SK-N-SH (cell line): ENCODE data around the gene MEG3. TPM values are rescaled to one million over a fixed set of nuclear protein-coding genes. Genes with fewer than 3 reads are reported as not detected.

Experiments
- CTCF ChIA-PET: fragments of 300-600, 350-600 bp; formaldehyde crosslinking; extraction: SDS; loops from one replicate; lab custom pipeline; 2021; lab: Yijun Ruan, JAX
- POLR2A ChIA-PET: fragments of 350-600 bp; sonication (Branson Sonifier 250); formaldehyde crosslinking; extraction: SDS; loops from one replicate; lab custom pipeline; 2020; ENCODE audit warnings: antibody characterized with exemption, inconsistent platforms; lab: Yijun Ruan, JAX
- DNase-seq: peaks from one replicate; pipeline ENCODE4 v3.0.0; 2012
- H2AFZ ChIP-seq: fragments of 200-600 bp; sonication (generic); 2 replicates; pipeline ENCODE4 v1.8.1; 2016; ENCODE audit warnings: antibody characterized with exemption, mild to moderate bottlenecking, low read depth
- H3F3A ChIP-seq: fragments of 200-600 bp; sonication (generic); replicated peaks from 2 replicates; pipeline ENCODE3; 2016; ENCODE audit warnings: antibody characterized with exemption, mild to moderate bottlenecking; ENCODE audit not compliant: insufficient read depth
- H3K27ac ChIP-seq, 2 experiments: fragments of 200-500 bp in 1 of 2; fragments of 200-600 bp in 1 of 2; sonication (Bioruptor generic) in 1 of 2; sonication (generic), shearing (Covaris generic) in 1 of 2; 2 replicates each; pipeline versions ENCODE4 v1.5.1 to v1.6.1; 2014 to 2016; ENCODE audit warnings: low read depth in 2 of 2, inconsistent platforms in 1 of 2, low read length in 1 of 2, mild to moderate bottlenecking in 1 of 2, mixed read lengths in 1 of 2
- H3K27me3 ChIP-seq: fragments of 200-600 bp; sonication (generic), shearing (Covaris generic); 2 replicates; pipeline ENCODE4 v1.6.1; 2016; ENCODE audit warnings: mixed run types; ENCODE audit not compliant: insufficient read depth
- H3K36me3 ChIP-seq, 2 experiments: fragments of 200-500 bp in 1 of 2; fragments of 200-600 bp in 1 of 2; sonication (Bioruptor generic) in 1 of 2; sonication (generic) in 1 of 2; replicated peaks in 1 of 2; 2 replicates each; pipeline versions ENCODE3 to v1.5.1; 2014 to 2016; ENCODE audit warnings: low read length in 1 of 2, mild to moderate bottlenecking in 1 of 2; ENCODE audit not compliant: insufficient read depth in 2 of 2, control insufficient read depth in 1 of 2
- H3K4me1 ChIP-seq, 2 experiments: fragments of 200-500 bp in 1 of 2; fragments of 200-600 bp in 1 of 2; sonication (Bioruptor generic) in 1 of 2; sonication (generic), shearing (Covaris generic) in 1 of 2; 2 replicates each; pipeline versions ENCODE4 v1.5.1 to v1.6.1; 2014 to 2016; ENCODE audit warnings: low read depth in 1 of 2, low read length in 1 of 2, mixed run types in 1 of 2; ENCODE audit not compliant: insufficient read depth in 2 of 2, control insufficient read depth in 1 of 2
- H3K4me2 ChIP-seq: fragments of 200-600 bp; sonication (generic), shearing (Covaris generic); 2 replicates; pipeline ENCODE4 v1.6.1; 2017; ENCODE audit warnings: mixed run types
- H3K4me3 ChIP-seq, 2 experiments: fragments of 200-500 bp in 1 of 2; fragments of 200-600 bp in 1 of 2; sonication (Bioruptor generic) in 1 of 2; sonication (generic), shearing (Covaris generic) in 1 of 2; 2 replicates each; pipeline versions ENCODE4 v1.5.1 to v1.8.1; 2014 to 2016; ENCODE audit warnings: low read depth in 2 of 2, inconsistent platforms in 1 of 2, low read length in 1 of 2, mild to moderate bottlenecking in 1 of 2, mixed read lengths in 1 of 2, moderate library complexity in 1 of 2
- H3K79me2 ChIP-seq: fragments of 200-600 bp; sonication (generic); 2 replicates; pipeline ENCODE4 v1.8.1; 2017; ENCODE audit warnings: mild to moderate bottlenecking; ENCODE audit not compliant: insufficient read depth
- H3K9ac ChIP-seq: fragments of 200-600 bp; sonication (generic); 2 replicates; pipeline ENCODE4 v1.6.1; 2017; ENCODE audit warnings: mixed run types
- H3K9me2 ChIP-seq: fragments of 200-600 bp; sonication (generic); 2 replicates; pipeline ENCODE4 v1.6.1; 2017; ENCODE audit warnings: mixed run types
- H3K9me3 ChIP-seq: fragments of 200-600 bp; sonication (generic); 2 replicates; pipeline ENCODE4 v1.6.1; 2017; ENCODE audit warnings: mixed run types, mild to moderate bottlenecking, moderate library complexity
- H4K20me1 ChIP-seq: fragments of 200-600 bp; sonication (generic); 2 replicates; pipeline ENCODE4 v1.6.1; 2017; ENCODE audit warnings: mild to moderate bottlenecking, mixed run types; ENCODE audit not compliant: insufficient read depth
- ELF1 ChIP-seq: IDR thresholded peaks from 2 replicates; pipeline ENCODE4 v1.4.0; 2012
- EP300 ChIP-seq, 2 experiments: IDR thresholded peaks; 2 replicates each; pipeline versions ENCODE4 v1.4.0 to v1.6.1; 2012; ENCODE audit warnings: borderline replicate concordance in 1 of 2, low read depth in 1 of 2, low read length in 1 of 2
- FOSL2 ChIP-seq: IDR thresholded peaks from 2 replicates; pipeline ENCODE4 v1.4.0; 2012; ENCODE audit warnings: low read depth, mild to moderate bottlenecking, moderate library complexity, borderline replicate concordance
- FOXJ3 ChIP-seq: sonication (generic); formaldehyde crosslinking; IDR thresholded peaks from 2 replicates; pipeline ENCODE4 v1.5.1; 2020; ENCODE audit warnings: mild to moderate bottlenecking, missing genetic modification reagents
- MXI1 ChIP-seq: IDR thresholded peaks from 2 replicates; pipeline ENCODE4 v1.6.1; 2012; ENCODE audit warnings: mild to moderate bottlenecking, low read depth, low read length, improper control_type of control experiment
- NRF1 ChIP-seq: IDR thresholded peaks from 2 replicates; pipeline ENCODE4 v1.6.1; 2012; ENCODE audit warnings: low read depth, mild to moderate bottlenecking, low read length
- POLR2AphosphoS5 ChIP-seq: IDR thresholded peaks from 2 replicates; pipeline ENCODE4 v1.6.1; 2012; ENCODE audit warnings: low read depth, low read length
- RCOR1 ChIP-seq: fragments of 150-350 bp; IDR thresholded peaks from 2 replicates; pipeline ENCODE4 v1.6.1; 2017; ENCODE audit warnings: antibody characterized with exemption, low read length
- RFX5 ChIP-seq: IDR thresholded peaks from 2 replicates; pipeline ENCODE4 v1.6.1; 2012; ENCODE audit warnings: mild to moderate bottlenecking, improper control_type of control experiment, low read length
- SIN3A ChIP-seq: IDR thresholded peaks from 2 replicates; pipeline ENCODE4 v1.6.1; 2012; ENCODE audit warnings: low read depth, mild to moderate bottlenecking, low read length, moderate library complexity, borderline replicate concordance
- SMC3 ChIP-seq: IDR thresholded peaks from 2 replicates; pipeline ENCODE4 v1.6.1; 2012; ENCODE audit warnings: low read depth, low read length, improper control_type of control experiment
- TAF1 ChIP-seq: IDR thresholded peaks from 2 replicates; pipeline ENCODE4 v1.6.1; 2012; ENCODE audit warnings: low read depth, mild to moderate bottlenecking, low read length, moderate library complexity, borderline replicate concordance
- TEAD4 ChIP-seq: IDR thresholded peaks from 2 replicates; pipeline ENCODE4 v1.4.0; 2012; ENCODE audit warnings: mild to moderate bottlenecking, borderline replicate concordance; ENCODE audit not compliant: insufficient read depth
- YY1 ChIP-seq: IDR thresholded peaks from 2 replicates; pipeline ENCODE4 v1.4.0; 2012; ENCODE audit warnings: low read depth, mild to moderate bottlenecking
- WGBS: methylation state at CpG from one replicate; pipeline ENCODE4 v1.1.6; 2017; ENCODE audit warnings: low lambda C conversion rate; 5-methylcytosine and 5-hydroxymethylcytosine counted together
- polyA plus RNA-seq, 3 experiments: library from polyadenylated mRNA; depleted of rRNA; stranded (reverse); fragments of >200 nt; gene quantifications; 2 replicates each; pipeline ENCODE4 v1.2.3, GENCODE V29; 2012
- TF ChIP-seq, protein P1 (sequence below): IDR thresholded peaks from 2 replicates; pipeline ENCODE4 v1.4.0; 2012; ENCODE audit warnings: low read depth, borderline replicate concordance
- TF ChIP-seq, protein P2 (sequence below): IDR thresholded peaks from 2 replicates; pipeline ENCODE4 v1.4.0; 2012; ENCODE audit warnings: low read depth, borderline replicate concordance
- TF ChIP-seq, protein P3 (sequence below): fragments of 150-350 bp; IDR thresholded peaks from 2 replicates; pipeline ENCODE4 v1.6.1; 2017; ENCODE audit warnings: antibody characterized with exemption, low read length, low read depth, borderline replicate concordance
- TF ChIP-seq, protein P4 (sequence below): fragments of 200-600 bp; sonication (generic); IDR thresholded peaks from 2 replicates; pipeline ENCODE4 v1.6.1; 2017; ENCODE audit warnings: antibody characterized with exemption, mild to moderate bottlenecking, moderate library complexity
- TF ChIP-seq, protein P5 (sequence below): IDR thresholded peaks from 2 replicates; pipeline ENCODE4; 2012

The MEG3 gene
- polyA plus RNA-seq, 1 of the 3 experiments (the other 2 are of a cell fraction), result not detected

DNA sequence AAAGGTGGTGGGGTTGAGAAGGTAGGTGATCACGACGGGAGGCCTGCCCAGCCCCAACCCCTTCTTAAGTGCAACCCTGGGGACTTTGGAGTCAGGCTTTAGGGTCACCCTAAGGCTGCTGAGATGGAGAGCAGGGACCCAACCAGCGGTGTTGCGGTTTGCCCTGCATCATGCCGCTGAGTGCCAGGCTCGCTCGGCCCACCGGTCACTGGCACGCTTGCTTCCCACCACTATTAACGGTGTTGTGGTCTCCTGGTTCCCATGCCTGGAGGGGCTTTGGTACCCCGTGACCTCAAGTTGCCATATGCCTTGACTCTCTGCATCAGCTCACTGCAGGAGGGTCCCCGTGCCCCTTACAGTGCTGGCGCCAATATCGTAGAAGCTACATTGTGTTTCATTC is 18.4 kb upstream of the MEG3 start:
- H3F3A ChIP-seq, result no peaks in the 10 kb centered on the region
- no peak overlapping the region for H3K4me2 ChIP-seq
- WGBS, result 69% methylated on average over 7 of the region's 14 CpGs
- no peaks in the 10 kb centered on the region for H3K9me2 ChIP-seq
- H2AFZ ChIP-seq, result no peak overlapping the region
- no peaks in the 10 kb centered on the region for H3K36me3 ChIP-seq
- no peaks in the 10 kb centered on the region for H3K9me3 ChIP-seq
- no peak overlapping the region for H3K27ac ChIP-seq
- no peaks in the 10 kb centered on the region for H3K4me1 ChIP-seq
- no peaks in the 10 kb centered on the region for H3K27me3 ChIP-seq
- POLR2A ChIA-PET, result no interaction called here
- H4K20me1 ChIP-seq, result no peaks in the 10 kb centered on the region
- no peak for DNase-seq
- CTCF ChIA-PET, result no interaction called here
- no peak for TF ChIP-seq TEAD4
- no peak for TF ChIP-seq RCOR1
- no peak for TF ChIP-seq FOXJ3
- no peak for TF ChIP-seq FOSL2
- TF ChIP-seq SIN3A, result no peak
- TF ChIP-seq MXI1, result no peak
- no peak for TF ChIP-seq EP300 (IDR thresholded peaks at IDR 0.05; ENCODE audit: borderline replicate concordance in 1 of 2, low read depth in 1 of 2, low read length in 1 of 2)
- TF ChIP-seq YY1, result no peak
- no peak for TF ChIP-seq POLR2AphosphoS5
- no peak for TF ChIP-seq RFX5
- TF ChIP-seq, protein P1, sequence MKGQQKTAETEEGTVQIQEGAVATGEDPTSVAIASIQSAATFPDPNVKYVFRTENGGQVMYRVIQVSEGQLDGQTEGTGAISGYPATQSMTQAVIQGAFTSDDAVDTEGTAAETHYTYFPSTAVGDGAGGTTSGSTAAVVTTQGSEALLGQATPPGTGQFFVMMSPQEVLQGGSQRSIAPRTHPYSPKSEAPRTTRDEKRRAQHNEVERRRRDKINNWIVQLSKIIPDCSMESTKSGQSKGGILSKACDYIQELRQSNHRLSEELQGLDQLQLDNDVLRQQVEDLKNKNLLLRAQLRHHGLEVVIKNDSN, result no peak
- TF ChIP-seq, protein P2, sequence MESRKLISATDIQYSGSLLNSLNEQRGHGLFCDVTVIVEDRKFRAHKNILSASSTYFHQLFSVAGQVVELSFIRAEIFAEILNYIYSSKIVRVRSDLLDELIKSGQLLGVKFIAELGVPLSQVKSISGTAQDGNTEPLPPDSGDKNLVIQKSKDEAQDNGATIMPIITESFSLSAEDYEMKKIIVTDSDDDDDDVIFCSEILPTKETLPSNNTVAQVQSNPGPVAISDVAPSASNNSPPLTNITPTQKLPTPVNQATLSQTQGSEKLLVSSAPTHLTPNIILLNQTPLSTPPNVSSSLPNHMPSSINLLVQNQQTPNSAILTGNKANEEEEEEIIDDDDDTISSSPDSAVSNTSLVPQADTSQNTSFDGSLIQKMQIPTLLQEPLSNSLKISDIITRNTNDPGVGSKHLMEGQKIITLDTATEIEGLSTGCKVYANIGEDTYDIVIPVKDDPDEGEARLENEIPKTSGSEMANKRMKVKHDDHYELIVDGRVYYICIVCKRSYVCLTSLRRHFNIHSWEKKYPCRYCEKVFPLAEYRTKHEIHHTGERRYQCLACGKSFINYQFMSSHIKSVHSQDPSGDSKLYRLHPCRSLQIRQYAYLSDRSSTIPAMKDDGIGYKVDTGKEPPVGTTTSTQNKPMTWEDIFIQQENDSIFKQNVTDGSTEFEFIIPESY, result no peak
- TF ChIP-seq, protein P3, sequence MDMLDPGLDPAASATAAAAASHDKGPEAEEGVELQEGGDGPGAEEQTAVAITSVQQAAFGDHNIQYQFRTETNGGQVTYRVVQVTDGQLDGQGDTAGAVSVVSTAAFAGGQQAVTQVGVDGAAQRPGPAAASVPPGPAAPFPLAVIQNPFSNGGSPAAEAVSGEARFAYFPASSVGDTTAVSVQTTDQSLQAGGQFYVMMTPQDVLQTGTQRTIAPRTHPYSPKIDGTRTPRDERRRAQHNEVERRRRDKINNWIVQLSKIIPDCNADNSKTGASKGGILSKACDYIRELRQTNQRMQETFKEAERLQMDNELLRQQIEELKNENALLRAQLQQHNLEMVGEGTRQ, result no peak
- H3K4me3 ChIP-seq, result no peak overlapping the region
- H3K9ac ChIP-seq, result no peak overlapping the region
- no peaks in the 10 kb centered on the region for H3K79me2 ChIP-seq

DNA sequence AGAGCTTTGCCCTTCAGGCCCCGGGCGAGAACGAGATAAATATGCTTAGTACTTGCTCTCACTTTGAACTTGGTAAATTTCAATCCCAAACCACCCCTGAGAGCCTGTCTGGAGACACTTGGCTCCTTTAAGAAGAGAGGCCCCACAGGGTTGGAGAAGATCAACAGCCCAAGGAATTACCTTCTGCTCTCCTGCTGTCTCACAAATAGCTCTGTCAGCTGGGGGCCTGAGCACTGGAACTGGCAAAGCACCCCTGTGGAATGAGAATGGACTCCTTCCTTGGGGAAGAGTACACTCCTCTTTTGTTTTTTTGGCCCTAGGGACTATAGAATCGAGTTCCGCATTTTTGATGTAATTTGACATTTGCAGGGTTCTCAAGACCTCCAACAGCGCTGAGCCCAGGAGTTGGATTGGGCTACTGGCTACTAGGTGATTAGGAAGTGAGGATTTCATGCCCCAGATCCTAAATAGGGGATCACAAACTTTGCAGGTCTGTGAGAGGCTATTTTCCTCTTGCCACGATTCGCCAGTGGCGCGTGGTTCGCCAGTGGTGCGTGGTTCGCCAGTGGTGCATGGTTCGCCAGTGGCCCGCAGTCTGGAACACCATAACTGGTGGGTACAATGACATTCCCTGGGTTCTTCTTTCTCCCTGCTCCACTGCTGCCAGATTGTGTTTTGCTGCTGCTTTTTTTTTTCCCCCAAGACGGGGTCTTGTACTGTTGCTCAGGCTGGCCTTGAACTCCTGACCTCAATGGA is 17.8 kb upstream of the MEG3 start:
- POLR2A ChIA-PET, result no interaction called here
- H3K9me3 ChIP-seq, result no peaks in the 10 kb centered on the region
- no peak for TF ChIP-seq YY1
- TF ChIP-seq RFX5, result no peak
- TF ChIP-seq SMC3, result no peak
- TF ChIP-seq, protein P4, sequence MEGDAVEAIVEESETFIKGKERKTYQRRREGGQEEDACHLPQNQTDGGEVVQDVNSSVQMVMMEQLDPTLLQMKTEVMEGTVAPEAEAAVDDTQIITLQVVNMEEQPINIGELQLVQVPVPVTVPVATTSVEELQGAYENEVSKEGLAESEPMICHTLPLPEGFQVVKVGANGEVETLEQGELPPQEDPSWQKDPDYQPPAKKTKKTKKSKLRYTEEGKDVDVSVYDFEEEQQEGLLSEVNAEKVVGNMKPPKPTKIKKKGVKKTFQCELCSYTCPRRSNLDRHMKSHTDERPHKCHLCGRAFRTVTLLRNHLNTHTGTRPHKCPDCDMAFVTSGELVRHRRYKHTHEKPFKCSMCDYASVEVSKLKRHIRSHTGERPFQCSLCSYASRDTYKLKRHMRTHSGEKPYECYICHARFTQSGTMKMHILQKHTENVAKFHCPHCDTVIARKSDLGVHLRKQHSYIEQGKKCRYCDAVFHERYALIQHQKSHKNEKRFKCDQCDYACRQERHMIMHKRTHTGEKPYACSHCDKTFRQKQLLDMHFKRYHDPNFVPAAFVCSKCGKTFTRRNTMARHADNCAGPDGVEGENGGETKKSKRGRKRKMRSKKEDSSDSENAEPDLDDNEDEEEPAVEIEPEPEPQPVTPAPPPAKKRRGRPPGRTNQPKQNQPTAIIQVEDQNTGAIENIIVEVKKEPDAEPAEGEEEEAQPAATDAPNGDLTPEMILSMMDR, result no peak
- TF ChIP-seq, protein P5, sequence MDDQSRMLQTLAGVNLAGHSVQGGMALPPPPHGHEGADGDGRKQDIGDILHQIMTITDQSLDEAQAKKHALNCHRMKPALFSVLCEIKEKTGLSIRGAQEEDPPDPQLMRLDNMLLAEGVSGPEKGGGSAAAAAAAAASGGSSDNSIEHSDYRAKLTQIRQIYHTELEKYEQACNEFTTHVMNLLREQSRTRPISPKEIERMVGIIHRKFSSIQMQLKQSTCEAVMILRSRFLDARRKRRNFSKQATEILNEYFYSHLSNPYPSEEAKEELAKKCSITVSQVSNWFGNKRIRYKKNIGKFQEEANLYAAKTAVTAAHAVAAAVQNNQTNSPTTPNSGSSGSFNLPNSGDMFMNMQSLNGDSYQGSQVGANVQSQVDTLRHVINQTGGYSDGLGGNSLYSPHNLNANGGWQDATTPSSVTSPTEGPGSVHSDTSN, result no peak
- TF ChIP-seq, protein P1, result no peak
- no peak for TF ChIP-seq TAF1
- TF ChIP-seq MXI1, result no peak
- no peak for TF ChIP-seq FOSL2
- no peak for TF ChIP-seq ELF1
- TF ChIP-seq FOXJ3, result no peak
- no peak for TF ChIP-seq NRF1
- no peak for TF ChIP-seq SIN3A

More for the DNA sequence above, 17.8 kb upstream of the MEG3 start:
- Histone ChIP-seq H3K27ac (no peak overlapping the region), H2AFZ (no peak overlapping the region), H3K9me2 (no peaks in the 10 kb centered on the region), H3K4me3 (no peak overlapping the region), H3K79me2 (no peaks in the 10 kb centered on the region), H3K9ac (no peak overlapping the region), H3K4me1 (no peaks in the 10 kb centered on the region), H3K36me3 (no peaks in the 10 kb centered on the region), H4K20me1 (no peaks in the 10 kb centered on the region), H3F3A (no peaks in the 10 kb centered on the region), H3K27me3 (no peaks in the 10 kb centered on the region), H3K4me2 (no peak overlapping the region)
- DNase-seq, result no peak
- 65% methylated on average over 16 of the region's 16 CpGs for WGBS
- CTCF ChIA-PET, result no interaction called here
